AG20443 (cell line): ENCODE measurements around the gene TMEM60.

Source experiments
- DNase-seq: peaks from one replicate; pipeline ENCODE4 v3.0.0; 2012; ENCODE audit warnings: low spot score, mixed read lengths

Gene TMEM60

DNA sequence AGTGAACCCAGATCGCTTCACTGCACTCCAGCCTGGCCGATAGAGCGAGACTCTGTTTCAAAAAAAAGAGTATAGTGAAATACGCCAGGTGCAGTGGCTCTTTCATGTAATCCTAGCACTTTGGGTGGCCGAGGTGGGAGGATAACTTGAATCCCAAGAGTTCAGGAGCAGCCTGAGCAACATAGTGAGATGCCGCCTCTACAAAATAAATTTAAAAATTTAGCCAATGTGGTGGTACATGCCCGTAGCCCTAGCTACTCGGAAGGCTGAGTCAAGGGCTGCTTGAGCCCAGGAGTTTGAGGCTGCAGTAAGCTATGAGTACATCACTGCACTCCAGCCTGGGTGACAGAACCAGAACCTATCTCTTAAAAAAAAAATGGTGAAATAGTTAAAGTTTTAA lies 27.9 kb downstream of the TMEM60 start:
- DNase-seq: no peak

DNA sequence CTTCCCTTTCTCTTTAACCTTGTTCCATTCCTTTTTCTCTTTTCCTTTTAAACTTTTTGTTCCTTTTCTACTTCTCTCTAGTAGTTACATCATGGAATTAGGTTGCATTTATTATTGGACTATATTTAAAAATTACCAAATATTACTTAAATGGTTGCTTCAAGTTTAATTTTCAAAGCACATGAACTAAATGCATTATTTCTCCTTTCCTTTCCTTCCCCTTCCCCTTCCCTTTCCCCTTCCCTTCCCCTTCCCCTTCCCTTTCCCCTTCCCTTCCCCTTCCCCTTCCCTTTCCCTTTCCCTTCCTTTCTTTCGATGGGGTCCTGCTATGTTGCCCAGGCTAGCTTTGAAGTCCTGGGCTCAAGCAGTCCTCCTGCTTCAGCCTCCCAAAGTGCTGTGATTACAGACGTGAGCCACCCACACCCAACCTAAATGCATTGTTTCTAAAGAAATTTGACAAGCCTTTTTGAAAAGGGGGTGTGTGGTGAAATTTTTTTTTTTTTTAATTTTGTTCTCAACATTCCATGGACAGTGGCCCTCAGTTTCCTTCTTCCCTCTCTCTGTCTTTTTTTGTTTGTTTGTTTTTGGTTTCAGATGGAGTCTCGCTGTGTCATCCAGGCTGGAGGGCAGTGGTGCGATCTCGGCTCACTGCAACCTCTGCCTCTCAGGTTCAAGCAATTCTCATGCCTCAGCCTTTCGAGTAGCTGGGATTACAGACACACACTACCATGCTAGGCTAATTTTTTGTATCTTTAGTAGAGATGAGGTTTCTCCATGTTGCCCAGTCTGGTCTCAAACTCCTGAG lies 31.2 kb downstream of the TMEM60 start:
- no peak for DNase-seq

DNA sequence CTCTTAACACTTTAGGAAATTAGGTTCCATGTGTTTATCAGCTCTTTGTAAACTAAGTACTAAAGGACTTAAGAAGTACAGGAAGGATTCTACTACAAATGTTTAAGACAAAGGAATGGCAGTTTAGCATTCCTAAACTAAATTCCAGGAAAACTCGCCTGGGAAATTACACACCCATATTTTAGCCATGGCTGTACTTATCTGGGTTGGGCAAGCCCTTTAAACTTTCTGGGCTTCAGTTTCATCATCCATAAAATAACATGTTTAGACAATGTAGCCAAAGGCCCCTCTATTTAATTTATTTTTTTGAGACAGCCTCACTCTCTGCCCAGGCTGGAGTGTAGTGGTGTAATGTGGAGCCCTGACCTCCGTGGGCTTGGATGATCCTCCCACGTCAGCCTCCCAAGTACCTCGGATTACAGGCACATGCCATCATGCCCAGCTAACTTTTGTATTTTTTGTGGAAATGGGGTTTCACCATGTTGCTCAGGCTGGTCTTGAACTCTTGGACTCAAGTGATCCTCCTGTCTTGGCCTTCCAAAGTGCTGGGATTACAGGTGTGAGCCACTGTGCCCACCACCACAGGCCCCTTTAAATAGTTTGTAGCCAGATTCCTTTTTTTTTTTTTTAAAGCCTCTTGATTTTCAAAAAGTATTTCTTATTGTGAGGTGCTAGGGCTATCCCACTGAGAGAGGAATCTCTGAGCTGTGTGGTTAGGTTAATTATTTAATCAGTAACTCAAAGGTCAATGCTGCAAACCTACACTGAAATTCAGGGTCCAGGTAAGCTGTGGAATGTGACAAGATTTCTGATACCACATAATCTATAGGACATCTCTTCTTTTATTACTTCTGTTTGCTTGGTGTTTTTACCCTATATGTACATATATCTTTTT lies 32.1 kb downstream of the TMEM60 start:
- DNase-seq: no peak

DNA sequence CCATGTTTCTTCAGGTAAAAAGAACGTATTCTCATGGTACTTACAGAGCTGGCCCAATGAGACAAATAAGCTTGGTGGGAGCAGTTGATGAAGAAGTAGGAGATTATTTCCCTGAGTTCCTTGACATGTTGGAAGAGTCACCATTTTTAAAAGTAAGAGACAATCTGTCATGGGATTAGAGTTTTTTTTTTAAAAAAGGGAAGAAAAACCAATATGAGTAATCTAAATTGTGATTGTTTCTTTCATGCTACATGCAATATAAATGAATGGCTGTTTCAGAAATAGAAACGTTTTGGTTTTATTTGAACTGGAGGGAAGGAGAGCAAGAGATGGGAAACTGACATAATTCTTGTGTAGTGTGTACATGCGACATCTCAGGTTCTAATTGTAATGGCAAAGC lies 32.8 kb downstream of the TMEM60 start:
- DNase-seq: no peak

DNA sequence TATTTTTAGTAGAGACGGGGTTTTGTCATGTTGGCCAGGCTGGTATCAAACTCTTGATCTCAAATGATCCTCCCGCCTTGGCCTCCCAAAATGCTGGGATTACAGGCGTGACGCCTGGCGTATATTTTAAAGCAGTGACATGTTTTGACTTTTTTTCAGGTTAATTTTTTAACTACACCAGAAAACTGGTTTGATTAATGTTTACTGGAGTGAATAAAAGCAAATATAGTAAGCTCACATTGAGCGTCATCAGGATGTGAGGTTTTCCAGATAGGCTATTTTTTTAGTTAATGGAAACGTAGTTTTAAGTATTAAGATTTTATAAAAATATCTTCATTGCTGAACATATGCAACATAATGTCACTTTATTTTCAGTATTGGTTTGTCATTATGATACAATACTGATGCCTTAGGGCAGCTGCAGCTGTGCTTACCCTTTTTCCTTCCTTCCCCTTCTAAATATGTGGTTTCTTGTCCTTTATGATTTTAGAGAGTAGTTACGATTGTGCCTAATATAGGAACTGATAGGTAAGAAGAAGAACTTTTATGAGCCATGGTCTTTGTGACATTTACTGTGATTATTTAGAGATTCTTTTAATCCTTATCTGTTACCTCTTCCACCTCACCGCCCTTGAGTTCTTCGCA lies 37.3 kb downstream of the TMEM60 start:
- DNase-seq: no peak

DNA sequence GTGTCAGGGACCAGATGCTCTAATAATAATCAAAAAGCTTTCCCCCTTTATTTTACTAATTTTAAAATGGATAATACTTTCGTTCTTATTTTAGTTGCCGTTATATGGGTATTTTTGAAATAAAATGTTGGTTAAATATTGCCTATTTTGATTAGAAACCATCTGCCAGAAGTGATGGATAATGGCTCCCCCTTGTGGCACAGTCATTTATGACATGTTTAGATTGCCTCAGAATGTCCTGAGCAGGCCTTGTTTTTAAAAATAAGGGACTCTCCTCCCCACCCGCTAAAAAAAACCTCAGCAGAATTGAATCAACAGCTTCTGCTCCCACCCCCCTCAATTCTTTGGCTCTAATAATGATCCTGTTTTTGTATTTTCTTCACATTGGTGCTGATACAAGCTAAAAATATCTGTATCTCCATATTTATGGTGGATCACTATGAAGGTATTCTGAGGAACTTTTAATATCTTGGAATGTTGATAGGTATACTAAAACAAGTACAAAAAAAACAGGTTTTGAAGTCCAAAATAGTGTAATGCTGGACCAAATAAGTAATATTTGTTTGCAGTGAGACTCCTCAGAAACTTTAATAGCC lies 38.8 kb downstream of the TMEM60 start:
- DNase-seq: peak; percentile 49

DNA sequence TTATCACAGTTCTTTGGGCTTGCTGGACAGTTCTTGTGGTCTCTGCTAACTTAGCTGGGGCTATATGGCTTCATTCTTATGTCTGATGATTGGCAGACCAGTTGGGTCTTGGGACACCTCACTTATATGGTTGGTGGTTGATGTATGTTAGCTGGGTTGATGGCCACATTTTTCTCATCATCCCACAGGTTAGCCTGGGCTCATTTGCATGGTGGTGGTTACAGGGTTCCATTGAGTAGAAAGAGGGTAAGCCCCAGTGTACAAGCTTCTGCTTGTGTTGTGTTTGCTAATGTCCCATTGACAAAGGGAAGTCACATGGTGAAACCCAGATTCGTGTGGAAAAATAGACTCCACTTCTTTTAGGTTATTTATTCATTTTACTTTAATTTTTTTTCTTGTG lies 40.6 kb downstream of the TMEM60 start:
- no peak for DNase-seq

DNA sequence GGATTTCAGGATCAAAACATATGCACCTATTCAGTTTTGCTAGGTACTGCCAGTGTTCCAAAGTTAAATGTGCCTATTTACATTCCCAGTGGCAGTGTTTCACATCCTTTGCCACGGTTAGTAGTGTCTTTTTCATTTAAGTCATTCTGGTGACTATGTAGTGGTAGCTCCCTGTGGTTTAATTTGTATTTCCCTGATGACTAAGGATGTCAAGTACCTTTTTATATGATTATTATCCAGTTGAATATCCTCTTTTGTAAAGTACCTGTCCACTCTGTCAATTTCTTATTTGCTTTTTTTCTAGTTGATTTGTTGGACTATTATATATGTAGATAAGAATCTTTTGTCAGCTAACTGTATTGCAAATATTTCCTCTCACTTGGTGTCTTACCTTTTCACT lies 45.1 kb downstream of the TMEM60 start:
- no peak for DNase-seq

DNA sequence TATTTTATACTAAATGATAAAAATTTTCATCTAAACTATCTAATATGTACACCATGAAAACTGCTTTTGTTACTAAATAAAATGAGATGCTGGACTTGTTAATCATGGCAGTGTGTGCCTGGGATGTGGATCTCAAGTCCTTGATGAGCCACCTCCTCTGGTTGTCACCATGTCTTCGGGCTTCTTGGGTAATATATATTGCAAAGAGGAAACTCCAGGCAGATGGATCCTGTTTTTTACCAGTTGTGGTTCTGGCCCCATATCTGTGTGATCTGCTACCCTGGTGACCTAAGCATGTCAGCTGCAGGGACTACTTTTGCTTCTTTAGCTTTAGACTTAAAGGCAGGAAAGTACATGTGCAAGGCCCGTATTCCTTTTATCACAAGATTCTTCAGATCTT lies 46.2 kb downstream of the TMEM60 start:
- DNase-seq: no peak

DNA sequence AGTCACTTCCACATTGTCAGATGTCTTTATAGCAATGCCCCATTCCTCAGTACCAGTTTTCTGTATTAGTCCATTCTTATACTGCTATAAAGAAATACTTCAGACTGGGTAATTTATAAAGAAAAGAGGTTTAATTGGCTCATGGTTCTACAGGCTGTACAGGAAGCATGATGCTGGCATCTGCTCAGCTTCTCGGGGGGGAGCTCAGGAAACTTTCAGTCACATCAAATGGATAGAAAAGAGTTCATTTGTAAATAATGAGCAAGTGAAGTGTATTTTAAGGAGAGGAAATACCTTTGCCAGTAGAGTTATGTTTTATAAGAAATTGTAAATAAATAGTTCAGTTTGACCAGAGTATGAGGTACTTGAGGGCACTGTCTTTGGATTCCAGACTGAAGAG lies 50.5 kb downstream of the TMEM60 start:
- no peak for DNase-seq

DNA sequence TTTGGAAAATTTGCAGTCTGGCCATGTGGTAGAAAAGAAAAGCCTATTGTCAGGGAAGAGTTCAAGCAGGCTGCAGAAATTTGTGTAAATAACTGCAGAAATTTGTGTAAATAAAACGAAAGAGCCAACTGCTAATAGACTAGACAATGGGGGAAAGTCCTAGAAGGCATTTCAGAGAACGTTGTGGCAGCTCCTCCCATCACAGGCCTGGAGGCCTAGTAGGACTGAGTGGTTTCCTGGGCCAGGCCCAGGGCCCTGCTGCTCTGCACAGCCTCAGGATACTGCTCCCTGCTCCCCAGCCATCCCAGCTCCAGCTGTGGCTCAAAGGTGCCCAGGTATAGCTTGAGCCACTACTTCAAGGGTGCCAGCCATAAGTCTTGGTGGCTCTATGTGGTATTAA lies 51.1 kb downstream of the TMEM60 start:
- DNase-seq: no peak

DNA sequence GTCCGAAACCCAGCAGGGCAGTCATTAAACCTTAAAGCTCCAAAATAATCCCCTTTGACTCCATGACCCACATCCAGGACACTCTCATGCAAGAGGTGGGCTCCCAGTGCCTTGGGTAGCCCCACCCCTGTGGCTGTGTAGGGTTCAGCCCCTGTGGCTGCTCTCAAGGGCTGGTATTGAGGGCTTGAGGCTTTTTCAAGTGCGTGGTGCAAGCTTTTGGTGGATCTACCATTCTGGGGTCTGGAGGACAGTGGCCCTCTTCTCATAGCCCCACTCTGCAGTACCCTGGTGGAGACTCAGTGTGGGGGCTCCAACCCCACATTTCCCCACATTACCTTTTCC lies 51.4 kb downstream of the TMEM60 start:
- no peak for DNase-seq

DNA sequence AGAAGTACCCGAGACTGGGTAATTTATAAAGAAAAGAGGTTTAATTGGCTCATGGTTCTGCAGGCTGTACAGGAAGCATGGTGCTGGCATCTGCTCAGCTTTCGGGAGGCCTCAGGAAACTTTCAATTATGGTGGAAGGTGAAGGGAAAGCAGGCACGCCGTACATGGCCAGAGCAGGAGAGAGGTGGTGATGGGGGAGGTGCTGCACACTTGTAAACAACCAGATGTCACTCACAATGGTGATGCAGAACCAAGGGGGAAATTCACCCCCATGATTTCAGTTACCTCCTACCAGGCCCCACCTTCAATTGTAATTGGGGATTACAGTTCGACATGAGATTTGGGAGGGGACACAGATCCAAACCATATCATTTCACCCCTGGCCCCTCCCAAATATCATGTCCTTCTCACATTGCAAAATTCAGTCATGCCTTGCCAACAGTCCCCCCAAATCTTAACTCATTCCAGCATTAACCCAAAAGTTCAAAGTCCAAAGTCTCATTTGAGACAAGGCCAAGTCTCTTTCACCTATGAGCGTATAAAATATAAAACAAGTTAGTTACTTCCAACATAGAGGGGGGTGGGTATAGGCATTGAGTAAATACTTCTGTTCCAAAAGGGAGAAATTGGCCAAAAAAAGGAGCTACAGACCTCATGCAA lies 51.9 kb downstream of the TMEM60 start:
- DNase-seq: no peak

DNA sequence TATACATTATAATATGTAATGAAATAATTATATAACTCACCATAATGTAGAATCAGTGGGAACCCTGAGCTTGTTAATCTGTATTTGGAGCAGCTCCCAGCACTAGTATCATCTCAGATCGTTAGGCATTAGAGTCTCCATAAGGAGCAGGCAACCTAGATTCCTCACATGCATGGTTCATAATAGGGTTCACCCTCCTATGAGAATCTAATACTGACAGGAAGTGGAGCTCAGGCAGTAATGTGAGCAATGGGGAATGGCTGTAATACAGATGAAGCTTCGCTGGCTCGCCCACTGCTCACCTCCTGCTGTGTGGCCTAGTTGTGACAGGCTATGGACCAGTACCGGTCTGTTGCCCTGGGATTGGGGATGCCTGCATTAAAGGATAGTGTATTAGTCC lies 52.5 kb downstream of the TMEM60 start:
- no peak for DNase-seq
